GM21825 (cell line): ENCODE results near the gene ATXN2.
"Not testable (repeated sequence)": the region's sequence is repeated elsewhere in the genome, so short reads cannot be mapped to it uniquely, and the experiment has no call there.

ENCODE experiments used
- ATAC-seq: cut with Tn5 transposase; IDR thresholded peaks from one replicate; pipeline ENCODE4 v1.9.1; 2021; ENCODE audit warnings: mild to moderate bottlenecking, moderate library complexity; ENCODE audit not compliant: unreplicated experiment

The ATXN2 gene

GRCh38 chr12:111406474-111407376 is 192.4 kb downstream of the ATXN2 start:
- ATAC-seq, result no peak

- peak; percentile 0 for ATAC-seq
Measured at GRCh38 chr12:111405859-111406473, 193.1 kb downstream of the ATXN2 start, which contains the start of gene SH2B3. Gene SH2B3 (plus strand): TSS chr12:111405923. CDS start chr12:111418146, 12,223 bp downstream.

GRCh38 chr12:111405149-111405858 is 193.8 kb downstream of the ATXN2 start:
- ATAC-seq, result peak; percentile 44

DNA sequence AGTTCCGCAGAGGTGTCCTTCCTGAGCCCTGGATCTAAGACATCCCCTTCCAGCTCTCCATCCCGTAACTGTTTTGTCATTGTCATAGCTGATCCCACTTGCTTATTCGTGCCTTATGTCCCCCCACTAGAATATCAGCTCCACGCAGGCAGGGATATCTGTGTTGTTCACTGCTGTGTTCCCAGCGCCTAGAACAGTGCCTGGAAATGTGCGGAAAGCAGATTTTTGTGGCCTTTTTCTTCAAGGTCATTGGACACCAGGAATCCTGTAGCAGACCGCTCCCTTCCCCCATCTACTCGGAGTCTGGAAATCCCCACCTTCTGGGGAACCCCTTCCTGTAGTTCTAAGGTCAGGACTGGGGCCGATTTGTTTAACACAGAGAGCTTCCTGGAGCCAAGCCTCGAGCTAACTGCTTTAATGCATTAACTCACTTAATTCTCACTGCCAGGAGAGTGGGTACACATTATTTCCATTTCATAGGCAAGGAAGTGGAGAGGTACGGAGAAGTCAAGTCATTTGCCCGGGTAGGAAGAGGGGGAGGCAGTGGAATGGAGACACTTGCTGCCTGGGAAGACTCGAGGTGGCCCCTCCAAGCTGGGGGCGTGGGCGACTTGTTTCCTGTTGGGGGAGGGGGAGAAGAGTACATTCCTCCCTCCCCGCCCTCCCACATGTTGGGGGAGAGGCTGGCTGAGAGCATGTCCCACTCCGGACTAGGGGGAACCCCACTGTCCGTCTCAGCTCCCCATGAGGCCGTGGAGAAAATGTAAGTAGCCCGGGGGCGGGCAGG is 194.6 kb downstream of the ATXN2 start:
- ATAC-seq, result no peak

DNA sequence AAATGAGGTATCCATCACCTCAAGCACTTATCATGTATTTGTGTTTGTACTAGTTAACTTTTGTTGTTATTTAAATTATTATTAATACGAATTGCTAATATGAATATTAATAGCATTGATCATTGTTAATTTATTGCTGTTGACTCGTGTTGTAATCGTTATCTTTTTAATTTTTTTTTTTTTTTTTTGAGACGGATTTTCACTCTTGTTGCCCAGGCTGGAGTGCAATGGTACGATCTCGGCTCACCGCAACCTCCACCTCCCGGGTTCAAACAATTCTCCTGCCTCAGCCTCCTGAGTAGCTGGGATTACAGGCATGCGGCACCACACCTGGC is 196.7 kb downstream of the ATXN2 start:
- not testable (repeated sequence) for ATAC-seq
